ES-I3 (cell line): ENCODE results near the gene USP43.
"Not testable (repeated sequence)": the region's sequence is repeated elsewhere in the genome, so short reads cannot be mapped to it uniquely, and the experiment has no call there.

Experiments used
- H3K36me3 ChIP-seq: 2 replicates; pipeline ENCODE4 v1.6.1; 2013; ENCODE audit warnings: mild to moderate bottlenecking, low read length, control low read depth, moderate library complexity; ENCODE audit not compliant: insufficient read depth
- H3K4me1 ChIP-seq: 2 replicates; pipeline ENCODE4 v1.6.1; 2013; ENCODE audit warnings: mild to moderate bottlenecking, control low read depth, low read length; ENCODE audit not compliant: insufficient read depth
- H3K9ac ChIP-seq: 2 replicates; pipeline ENCODE4 v1.6.1; 2013; ENCODE audit warnings: low read depth, mild to moderate bottlenecking, low read length, moderate library complexity
- H3K9me3 ChIP-seq: 2 replicates; pipeline ENCODE4 v1.6.1; 2013; ENCODE audit warnings: mild to moderate bottlenecking, low read length, moderate library complexity; ENCODE audit not compliant: control insufficient read depth, insufficient read depth

USP43 gene

DNA sequence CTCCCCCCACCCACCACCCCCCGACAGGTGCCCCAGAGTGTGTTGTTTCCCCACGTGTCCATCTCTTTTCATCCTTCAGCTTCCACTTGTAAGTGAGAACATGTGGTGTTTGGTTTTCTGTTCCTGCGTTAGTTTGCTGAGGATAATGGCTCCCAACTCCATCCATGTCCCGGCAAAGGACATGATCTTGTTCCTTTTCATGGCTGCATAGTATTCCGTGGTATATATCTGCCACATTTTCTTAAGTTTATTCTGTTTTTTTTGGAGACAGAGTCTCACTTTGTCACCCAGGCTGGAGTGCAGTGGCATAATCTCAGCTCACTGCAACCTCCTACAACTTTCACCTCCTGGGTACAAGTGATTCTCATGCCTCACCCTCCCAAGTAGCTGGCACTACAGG is 4.9 kb upstream of the USP43 start:
- H3K9ac ChIP-seq, H3K9me3 ChIP-seq, H3K36me3 ChIP-seq, H3K4me1 ChIP-seq: not testable (repeated sequence)

DNA sequence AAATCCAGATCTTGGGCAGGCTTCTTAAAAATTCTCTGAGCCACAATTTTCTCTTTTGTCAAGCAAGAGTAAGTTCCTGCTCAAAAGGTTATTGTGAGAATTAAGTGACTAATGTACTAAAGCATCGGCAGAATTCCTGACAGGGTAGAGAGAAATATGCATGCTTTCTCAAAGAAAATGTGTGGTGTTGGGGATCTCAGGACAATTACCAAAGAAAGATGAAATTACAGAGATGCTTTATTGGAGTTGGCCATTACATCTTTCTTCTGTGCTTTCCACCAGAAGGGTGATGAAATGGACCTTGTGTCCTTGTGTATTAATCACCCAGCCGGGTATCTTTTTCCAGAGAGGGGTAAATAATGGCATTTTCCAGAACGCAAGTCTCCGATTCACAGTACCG is 1.7 kb upstream of the USP43 start:
- Histone ChIP-seq H3K9ac (no peak overlapping the region), H3K4me1 (peaks cover 10% of the 10 kb centered on the region), H3K9me3 (no peaks in the 10 kb centered on the region), H3K36me3 (0 out of 2 replicates have a peak, but pooled peaks cover 3% of the 10 kb centered on the region)

DNA sequence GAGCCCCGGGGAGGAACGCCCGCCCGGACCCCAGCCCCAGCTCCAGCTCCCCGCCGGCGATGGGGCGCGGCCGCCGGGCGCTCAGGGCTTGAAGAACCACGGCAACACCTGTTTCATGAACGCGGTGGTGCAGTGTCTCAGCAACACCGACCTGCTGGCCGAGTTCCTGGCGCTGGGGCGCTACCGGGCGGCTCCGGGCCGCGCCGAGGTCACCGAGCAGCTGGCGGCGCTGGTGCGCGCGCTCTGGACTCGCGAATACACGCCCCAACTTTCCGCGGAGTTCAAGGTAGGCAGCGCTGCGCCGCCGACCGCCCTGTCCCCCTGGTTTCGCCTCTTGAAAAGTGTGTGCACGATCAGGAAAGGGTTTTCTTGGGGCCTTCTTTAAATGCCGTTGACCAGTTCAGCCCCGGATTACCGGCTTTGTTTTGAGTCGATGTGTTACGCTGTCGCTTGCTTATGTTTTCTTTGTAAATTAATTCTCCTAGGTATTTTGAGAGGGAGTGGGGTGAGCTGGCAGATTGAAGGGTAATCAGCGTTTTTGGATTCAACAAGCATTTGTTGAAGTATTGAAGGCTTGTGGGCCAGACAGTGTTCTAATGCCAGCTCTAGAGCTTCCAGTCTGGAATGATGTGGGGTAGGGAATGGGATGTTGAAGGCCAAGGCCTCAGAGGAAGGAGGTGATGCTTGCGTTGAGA is 681 bp downstream of the USP43 start:
- Histone ChIP-seq H3K9ac (peak overlapping the region; percentile 90), H3K4me1 (peaks cover 13% of the 10 kb centered on the region), H3K9me3 (no peaks in the 10 kb centered on the region), H3K36me3 (0 out of 2 replicates have a peak, but pooled peaks cover 3% of the 10 kb centered on the region)

DNA sequence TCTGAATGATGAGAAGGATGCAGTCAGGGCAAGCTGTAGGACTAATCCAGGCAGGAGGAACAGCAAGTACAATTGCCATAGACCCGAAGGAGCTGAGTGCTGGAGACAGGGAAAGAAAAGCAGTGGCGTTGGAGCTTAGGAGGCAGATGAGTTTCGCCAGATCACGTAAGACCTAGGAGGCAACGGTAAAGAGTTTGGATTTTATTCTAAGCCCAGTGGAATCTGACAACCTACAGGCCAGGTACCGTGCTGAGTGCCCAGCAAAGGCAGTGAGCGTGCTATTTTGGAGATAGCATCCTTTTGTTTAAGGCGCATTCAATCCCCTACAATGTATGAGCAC is 1.2 kb downstream of the USP43 start:
- H3K9ac ChIP-seq, result peak overlapping the region; percentile 90; the same call in 1 of the 2 replicates
- H3K9me3 ChIP-seq, result no peaks in the 10 kb centered on the region
- peaks cover 13% of the 10 kb centered on the region for H3K4me1 ChIP-seq
- 0 out of 2 replicates have a peak, but pooled peaks cover 3% of the 10 kb centered on the region for H3K36me3 ChIP-seq

DNA sequence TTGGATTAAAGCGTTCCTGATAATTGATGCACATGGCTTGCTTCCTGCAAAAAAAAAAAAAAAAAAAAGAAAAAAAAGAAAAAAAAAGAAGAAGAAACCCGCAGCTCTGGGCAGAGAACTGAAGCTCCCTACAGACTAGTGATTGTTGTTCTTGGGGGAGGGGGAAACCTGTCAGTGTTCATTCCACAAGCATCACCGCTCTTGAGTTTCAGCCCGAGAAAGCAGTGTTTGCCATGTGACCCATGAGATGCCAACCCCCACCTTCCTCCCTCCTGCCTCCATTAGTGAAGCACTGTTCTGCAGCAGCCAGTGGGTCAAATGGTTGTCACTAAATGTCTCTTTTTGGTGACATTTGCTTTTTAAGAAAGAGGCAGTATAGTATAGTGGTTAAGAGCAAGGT is 1.7 kb downstream of the USP43 start:
- no peaks in the 10 kb centered on the region for H3K9me3 ChIP-seq
- H3K36me3 ChIP-seq, result 0 out of 2 replicates have a peak, but pooled peaks cover 3% of the 10 kb centered on the region
- peaks cover 13% of the 10 kb centered on the region for H3K4me1 ChIP-seq
- peak overlapping the region; percentile 90; the same call in 1 of the 2 replicates for H3K9ac ChIP-seq

- H3K9ac ChIP-seq, result peak overlapping the region; percentile 23; the same call in 1 of the 2 replicates
- 0 out of 2 replicates have a peak, but pooled peaks cover 3% of the 10 kb centered on the region for H3K36me3 ChIP-seq
- H3K9me3 ChIP-seq, result no peaks in the 10 kb centered on the region
- peaks cover 13% of the 10 kb centered on the region for H3K4me1 ChIP-seq
Observed at GRCh38 chr17:9648521-9649110, 3.3 kb downstream of the USP43 start.

GRCh38 chr17:9658593-9659211 is 13.4 kb downstream of the USP43 start:
- Histone ChIP-seq H3K4me1 (no peaks in the 10 kb centered on the region), H3K36me3 (no peaks in the 10 kb centered on the region), H3K9me3 (no peaks in the 10 kb centered on the region), H3K9ac (no peak overlapping the region)

GRCh38 chr17:9661027-9661426 is 15.7 kb downstream of the USP43 start:
- Histone ChIP-seq H3K9ac (no peak overlapping the region), H3K4me1 (no peaks in the 10 kb centered on the region), H3K9me3 (no peaks in the 10 kb centered on the region)

GRCh38 chr17:9663511-9663910 is 18.2 kb downstream of the USP43 start:
- not testable (repeated sequence) for H3K9ac ChIP-seq, H3K9me3 ChIP-seq, H3K4me1 ChIP-seq, H3K36me3 ChIP-seq

More at GRCh38 chr17:9661027-9661426, 15.7 kb downstream of the USP43 start:
- H3K36me3 ChIP-seq, result no peaks in the 10 kb centered on the region

GRCh38 chr17:9666461-9667050 is 21.2 kb downstream of the USP43 start:
- H3K9me3 ChIP-seq, result no peaks in the 10 kb centered on the region
- H3K36me3 ChIP-seq, result no peaks in the 10 kb centered on the region; the same call in 1 of the 2 replicates
- no peak overlapping the region for H3K9ac ChIP-seq
- H3K4me1 ChIP-seq, result no peaks in the 10 kb centered on the region

- Histone ChIP-seq H3K9me3 (no peaks in the 10 kb centered on the region), H3K36me3 (no peaks in the 10 kb centered on the region; the same call in 1 of the 2 replicates), H3K4me1 (no peaks in the 10 kb centered on the region), H3K9ac (no peak overlapping the region)
Observed at GRCh38 chr17:9668517-9668916, 23.2 kb downstream of the USP43 start.

DNA sequence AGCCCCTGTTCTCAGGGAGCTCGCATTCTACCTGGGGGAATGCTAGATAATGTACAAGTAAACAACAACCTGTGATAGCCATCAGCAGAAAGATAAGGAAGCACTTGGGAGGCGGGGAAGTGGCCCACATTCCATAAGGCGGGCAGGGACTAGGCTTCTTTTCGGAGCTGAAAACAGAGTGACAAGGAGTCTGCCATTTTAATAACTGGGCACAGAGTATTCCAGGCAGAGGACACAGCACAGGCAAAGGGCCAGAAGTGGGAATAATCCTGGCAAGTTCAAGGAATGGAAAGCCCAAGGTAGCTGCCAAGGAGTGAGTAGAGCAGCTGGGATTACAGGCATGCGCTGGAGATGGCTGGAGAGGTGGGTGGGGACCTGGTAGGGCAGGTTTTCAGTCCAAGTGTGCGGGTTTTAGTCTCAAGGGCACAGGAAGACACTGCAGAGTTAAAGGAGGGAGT is 24.3 kb downstream of the USP43 start:
- no peaks in the 10 kb centered on the region; the same call in none of the 2 replicates for H3K36me3 ChIP-seq
- no peaks in the 10 kb centered on the region for H3K4me1 ChIP-seq
- H3K9ac ChIP-seq, result no peak overlapping the region
- no peaks in the 10 kb centered on the region for H3K9me3 ChIP-seq

DNA sequence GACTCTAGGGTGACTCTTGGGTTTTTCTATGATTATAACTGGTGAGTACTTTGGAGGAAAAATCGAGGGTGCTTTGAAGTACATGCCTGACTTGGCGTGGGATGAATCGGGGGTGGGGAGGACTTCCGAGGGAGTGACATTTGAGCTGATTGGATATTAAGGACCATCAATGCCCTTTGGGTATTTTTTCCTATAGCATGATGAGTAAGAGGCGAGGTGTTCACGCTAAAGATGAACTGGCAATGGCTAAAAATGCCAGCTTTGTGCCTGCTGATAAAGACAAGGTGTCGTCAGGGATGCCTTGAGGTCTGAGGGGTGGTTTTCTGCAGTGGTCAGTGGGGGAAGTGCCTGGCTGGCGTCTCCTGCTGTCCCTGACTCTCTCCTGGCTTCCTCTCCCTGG is 25.3 kb downstream of the USP43 start:
- Histone ChIP-seq H3K4me1 (no peaks in the 10 kb centered on the region), H3K9ac (no peak overlapping the region), H3K36me3 (no peaks in the 10 kb centered on the region; the same call in none of the 2 replicates), H3K9me3 (no peaks in the 10 kb centered on the region)

- Histone ChIP-seq H3K4me1 (no peaks in the 10 kb centered on the region), H3K9ac (no peak overlapping the region), H3K36me3 (no peaks in the 10 kb centered on the region; the same call in none of the 2 replicates), H3K9me3 (no peaks in the 10 kb centered on the region)
Observed at GRCh38 chr17:9671559-9671958, 26.2 kb downstream of the USP43 start.
